ACC112 (cell line): ENCODE results near the gene ZNF410.
"Not testable (repeated sequence)": the region's sequence is repeated elsewhere in the genome, so short reads cannot be mapped to it uniquely, and the experiment has no call there.

Experiments
- H2AFZ ChIP-seq: fragments of 200-600 bp; sonication (generic); one replicate; pipeline ENCODE4 v1.6.0; 2017; ENCODE audit warnings: antibody characterized with exemption, low read length; ENCODE audit not compliant: unreplicated experiment
- H3K27ac ChIP-seq: fragments of 200-600 bp; sonication (generic); 2 replicates; pipeline ENCODE4 v1.5.1; 2014; ENCODE audit warnings: low read depth, mild to moderate bottlenecking, antibody characterized with exemption, low read length, moderate library complexity
- H3K27me3 ChIP-seq: fragments of 200-600 bp; sonication (generic); 2 replicates; pipeline ENCODE4 v1.6.1; 2014; ENCODE audit warnings: mild to moderate bottlenecking, antibody characterized with exemption, low read length, moderate library complexity, mixed read lengths; ENCODE audit not compliant: insufficient read depth
- H3K36me3 ChIP-seq: fragments of 200-600 bp; sonication (generic); 2 replicates; pipeline ENCODE4 v1.6.1; 2016; ENCODE audit warnings: mild to moderate bottlenecking, antibody characterized with exemption, low read length, moderate library complexity, mixed read lengths; ENCODE audit not compliant: insufficient read depth
- H3K4me1 ChIP-seq: fragments of 200-600 bp; sonication (generic); one replicate; pipeline ENCODE4 v1.6.1; 2016; ENCODE audit warnings: low read length, mixed read lengths; ENCODE audit not compliant: insufficient read depth, unreplicated experiment, control insufficient read depth
- H3K4me3 ChIP-seq: fragments of 200-600 bp; sonication (generic); 2 replicates; pipeline ENCODE4 v1.5.1; 2014; ENCODE audit warnings: mild to moderate bottlenecking, low read depth, low read length
- H3K79me2 ChIP-seq: fragments of 200-600 bp; sonication (generic); one replicate; pipeline ENCODE4 v1.6.0; 2016; ENCODE audit warnings: low read length; ENCODE audit not compliant: control insufficient read depth, unreplicated experiment, insufficient read depth

ZNF410 gene

DNA sequence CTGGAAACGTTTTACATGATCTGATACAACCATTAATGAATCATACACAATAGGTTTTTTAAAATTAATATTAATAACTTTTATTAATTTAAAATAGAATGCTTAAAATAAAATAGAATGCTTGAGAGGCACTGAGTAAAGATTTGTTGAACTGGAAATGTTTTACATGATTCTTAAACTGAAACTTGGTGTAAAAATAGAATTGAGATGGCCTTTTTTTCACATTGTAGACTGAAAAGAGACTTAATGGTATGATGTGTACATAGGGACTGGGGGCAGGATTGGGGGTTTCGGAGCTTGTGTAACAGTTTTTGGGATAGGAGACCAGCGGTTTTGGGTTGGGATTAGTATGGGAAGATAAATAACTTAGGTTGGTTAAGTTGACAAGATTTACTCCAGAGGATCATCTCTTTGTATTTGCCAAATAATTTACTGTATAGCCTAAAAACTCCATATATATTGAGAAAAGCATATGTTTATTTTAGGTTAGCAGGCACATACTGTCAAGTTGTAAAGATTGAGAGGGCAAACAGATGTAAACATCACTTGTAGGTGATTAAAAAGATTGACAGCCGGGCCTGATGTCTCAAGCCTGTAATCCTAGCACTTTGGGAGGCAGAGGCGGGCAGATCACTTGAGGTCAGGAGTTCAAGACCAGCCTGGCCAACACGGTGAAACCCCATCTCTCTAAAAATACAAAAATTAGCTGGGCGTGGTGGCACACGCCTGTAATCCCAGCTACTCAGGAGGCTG, 2.0 kb upstream of the ZNF410 start:
- Histone ChIP-seq H3K4me1 (peaks cover 21% of the 10 kb centered on the region), H3K36me3 (no peaks in the 10 kb centered on the region; the same call in 1 of the 2 replicates), H3K79me2 (peaks cover 48% of the 10 kb centered on the region), H2AFZ (peak overlapping the region; percentile 43), H3K4me3 (peak overlapping the region; percentile 91), H3K27me3 (no peaks in the 10 kb centered on the region), H3K27ac (no peak overlapping the region)

DNA sequence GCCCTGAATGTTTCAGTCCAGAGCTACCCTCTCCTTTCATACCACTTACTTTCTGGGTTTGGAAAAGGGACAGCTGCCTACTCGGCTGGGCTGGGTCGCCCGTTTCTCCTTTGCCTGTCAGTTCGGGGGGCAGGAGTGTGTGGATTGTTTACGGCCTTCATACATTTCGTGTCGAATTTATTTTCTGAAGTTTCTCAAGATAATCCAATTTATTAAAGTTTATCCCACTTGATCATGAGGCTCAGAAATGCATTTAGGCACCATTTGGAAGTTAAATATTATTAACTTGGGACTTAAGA, 608 bp downstream of the ZNF410 start:
- H3K36me3 ChIP-seq: no peaks in the 10 kb centered on the region
- H2AFZ ChIP-seq: peak overlapping the region; percentile 51
- peaks cover 73% of the 10 kb centered on the region for H3K79me2 ChIP-seq
- peak overlapping the region; percentile 94 for H3K27ac ChIP-seq
- peak overlapping the region; percentile 91 for H3K4me3 ChIP-seq
- no peaks in the 10 kb centered on the region for H3K27me3 ChIP-seq
- H3K4me1 ChIP-seq: peaks cover 21% of the 10 kb centered on the region

DNA sequence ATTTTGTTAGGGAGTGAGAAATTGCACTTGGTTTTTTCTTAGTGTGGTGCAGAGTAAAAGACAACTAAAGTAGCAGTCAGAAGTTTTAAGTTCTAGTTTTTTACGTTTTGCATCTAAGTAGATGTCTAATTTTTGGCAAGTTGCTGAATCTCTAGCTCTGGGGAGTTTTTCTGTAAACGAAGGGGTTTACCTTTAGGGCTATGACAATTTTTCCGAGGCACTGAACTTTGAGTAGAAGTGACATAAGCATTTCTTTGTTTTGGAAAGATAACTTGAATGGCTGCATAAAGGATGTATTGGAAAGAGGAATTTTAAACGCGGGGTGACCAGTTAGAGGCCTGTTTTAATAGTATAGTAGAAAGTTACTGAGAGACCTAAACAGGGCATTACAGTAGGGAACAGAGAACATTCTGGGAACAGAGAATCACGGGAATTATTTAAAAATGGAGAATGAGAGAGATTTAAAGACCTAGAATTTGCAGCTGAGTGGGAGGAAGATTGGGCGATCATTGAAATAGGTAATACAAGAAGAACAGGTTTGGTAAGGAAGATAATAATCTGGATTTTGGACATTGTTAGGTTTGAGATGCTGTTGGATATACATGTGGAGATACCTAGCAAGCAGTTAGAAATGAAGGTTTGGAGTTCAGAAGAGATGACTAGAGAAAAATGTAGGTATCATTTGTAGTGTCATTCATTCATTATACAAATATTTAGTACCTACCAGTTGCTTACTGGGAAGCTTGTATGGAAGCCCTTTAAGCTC, 1.2 kb downstream of the ZNF410 start:
- Histone ChIP-seq H3K79me2 (peaks cover 76% of the 10 kb centered on the region), H3K4me1 (peaks cover 21% of the 10 kb centered on the region), H3K27ac (peak overlapping the region; percentile 94), H3K4me3 (peak overlapping the region; percentile 91), H3K27me3 (no peaks in the 10 kb centered on the region), H2AFZ (no peak overlapping the region), H3K36me3 (peaks cover under 1% of the 10 kb centered on the region; the same call in 1 of the 2 replicates)

DNA sequence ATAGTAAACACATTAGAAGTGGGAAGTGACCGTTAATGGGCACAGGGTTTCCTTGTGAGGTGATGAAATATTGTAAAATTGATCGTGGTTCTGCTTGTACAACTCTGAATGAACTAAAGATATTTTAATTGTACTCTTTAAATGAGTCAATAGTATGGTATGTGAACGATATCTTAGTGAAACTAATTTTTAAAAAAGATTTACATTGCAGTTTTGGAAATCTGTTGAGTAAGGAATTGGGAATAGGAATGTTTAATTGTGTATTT, 1.7 kb downstream of the ZNF410 start:
- peaks cover 6% of the 10 kb centered on the region for H3K36me3 ChIP-seq
- peak overlapping the region; percentile 91 for H3K4me3 ChIP-seq
- no peaks in the 10 kb centered on the region for H3K27me3 ChIP-seq
- H2AFZ ChIP-seq: no peak overlapping the region
- H3K79me2 ChIP-seq: peaks cover 81% of the 10 kb centered on the region
- H3K4me1 ChIP-seq: peaks cover 21% of the 10 kb centered on the region
- peak overlapping the region; percentile 94 for H3K27ac ChIP-seq

DNA sequence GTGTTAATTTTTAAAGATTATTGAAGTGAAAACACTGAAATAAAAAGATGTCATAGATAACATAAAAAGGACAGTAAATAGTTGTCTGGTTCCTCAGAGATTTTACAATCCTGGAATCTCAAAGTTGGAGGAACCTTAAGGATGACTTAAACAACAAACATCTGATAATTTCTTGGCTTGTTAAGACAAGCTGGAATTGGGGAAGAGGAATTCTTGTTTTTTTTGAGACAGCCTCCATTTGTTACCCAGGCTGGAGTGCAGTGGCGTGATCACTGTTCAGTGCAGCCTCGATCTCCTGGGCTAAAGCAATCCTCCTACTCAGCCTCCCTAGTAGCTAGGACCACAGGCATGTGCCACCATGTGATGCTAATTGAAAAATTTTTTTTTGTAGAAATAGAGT, 2.3 kb downstream of the ZNF410 start:
- H3K27ac ChIP-seq: peak overlapping the region; percentile 94
- peak overlapping the region; percentile 91 for H3K4me3 ChIP-seq
- H3K27me3 ChIP-seq: no peaks in the 10 kb centered on the region
- no peak overlapping the region for H2AFZ ChIP-seq
- peaks cover 21% of the 10 kb centered on the region for H3K4me1 ChIP-seq
- H3K79me2 ChIP-seq: peaks cover 85% of the 10 kb centered on the region
- H3K36me3 ChIP-seq: peaks cover 12% of the 10 kb centered on the region

DNA sequence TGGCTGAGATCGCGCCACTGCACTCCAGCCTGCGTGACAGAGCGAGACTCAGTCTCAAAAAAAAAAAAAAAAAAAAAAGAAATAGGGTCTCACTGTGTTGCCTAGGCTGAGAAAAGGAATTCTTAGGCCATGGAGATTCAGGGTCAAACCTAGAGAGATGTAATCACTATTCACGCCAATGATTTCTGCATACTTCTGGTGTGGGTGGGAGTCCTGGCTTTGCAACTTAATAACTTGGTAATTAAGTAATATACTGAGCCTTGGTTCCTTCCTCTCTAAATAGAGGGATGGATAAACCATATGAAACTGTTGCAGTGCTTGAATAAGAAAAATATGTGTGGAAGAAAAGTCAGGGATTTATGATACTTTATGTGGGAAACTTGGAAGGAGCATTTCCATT, 2.7 kb downstream of the ZNF410 start:
- H3K79me2 ChIP-seq: peaks cover 85% of the 10 kb centered on the region
- peak overlapping the region; percentile 91; the same call in 1 of the 2 replicates for H3K4me3 ChIP-seq
- no peak overlapping the region for H3K27ac ChIP-seq

DNA sequence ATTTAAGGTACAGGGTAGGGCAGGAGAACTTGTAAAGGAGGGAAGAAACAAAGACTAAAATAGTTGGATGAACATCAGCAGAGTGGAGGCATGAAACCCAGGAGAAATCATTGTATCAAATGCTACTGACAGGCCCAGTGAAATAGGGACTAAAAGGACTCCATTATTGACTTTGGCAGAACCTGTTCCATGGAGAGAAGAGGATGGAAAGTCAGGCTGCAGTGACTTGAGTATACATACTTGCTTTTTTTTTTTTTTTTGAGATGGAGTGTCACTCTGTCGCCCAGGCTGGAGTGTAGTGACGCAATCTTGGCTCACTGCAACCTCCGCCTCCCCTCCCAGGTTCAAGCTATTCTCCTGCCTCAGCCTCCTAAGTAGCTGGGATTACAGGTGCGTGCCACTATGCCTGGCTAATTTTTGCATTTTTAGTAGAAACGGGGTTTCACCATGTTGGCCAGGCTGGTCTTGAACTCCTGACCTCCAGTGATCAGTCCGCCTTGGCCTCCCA, 7.6 kb downstream of the ZNF410 start:
- H2AFZ ChIP-seq, H3K4me3 ChIP-seq, H3K27me3 ChIP-seq, H3K27ac ChIP-seq: not testable (repeated sequence)
- peaks cover 10% of the 10 kb centered on the region for H3K4me1 ChIP-seq
- H3K79me2 ChIP-seq: peaks cover 54% of the 10 kb centered on the region
- peaks cover 36% of the 10 kb centered on the region for H3K36me3 ChIP-seq

More for the DNA sequence above, 2.7 kb downstream of the ZNF410 start:
- Histone ChIP-seq H3K36me3 (peaks cover 14% of the 10 kb centered on the region), H3K4me1 (peaks cover 21% of the 10 kb centered on the region), H2AFZ (no peak overlapping the region), H3K27me3 (no peaks in the 10 kb centered on the region)

DNA sequence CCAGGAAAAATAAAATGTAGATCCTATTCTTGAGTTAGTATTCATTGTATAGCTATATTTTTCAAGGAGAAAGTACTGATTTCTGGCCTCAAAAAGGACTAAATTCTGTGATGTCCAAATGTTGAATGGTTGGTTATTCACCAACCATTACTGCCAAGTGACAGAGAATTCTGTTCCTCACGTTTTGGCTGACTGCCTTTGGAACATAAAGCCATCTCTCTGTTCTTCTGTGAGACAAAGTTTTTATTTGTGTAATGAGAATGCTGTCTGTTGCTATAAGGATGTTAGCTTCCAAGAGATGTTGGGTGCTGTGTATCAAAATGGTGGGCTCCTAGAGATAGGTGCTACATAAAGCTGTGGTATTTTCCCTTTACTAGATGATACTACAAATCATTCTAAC, 9.3 kb downstream of the ZNF410 start:
- H3K27ac ChIP-seq: peak overlapping the region; percentile 21; the same call in 1 of the 2 replicates
- peaks cover 10% of the 10 kb centered on the region for H3K4me1 ChIP-seq
- peaks cover 39% of the 10 kb centered on the region for H3K36me3 ChIP-seq
- no peak overlapping the region for H3K4me3 ChIP-seq
- peaks cover 37% of the 10 kb centered on the region for H3K79me2 ChIP-seq
- H3K27me3 ChIP-seq: no peaks in the 10 kb centered on the region
- H2AFZ ChIP-seq: no peak overlapping the region

DNA sequence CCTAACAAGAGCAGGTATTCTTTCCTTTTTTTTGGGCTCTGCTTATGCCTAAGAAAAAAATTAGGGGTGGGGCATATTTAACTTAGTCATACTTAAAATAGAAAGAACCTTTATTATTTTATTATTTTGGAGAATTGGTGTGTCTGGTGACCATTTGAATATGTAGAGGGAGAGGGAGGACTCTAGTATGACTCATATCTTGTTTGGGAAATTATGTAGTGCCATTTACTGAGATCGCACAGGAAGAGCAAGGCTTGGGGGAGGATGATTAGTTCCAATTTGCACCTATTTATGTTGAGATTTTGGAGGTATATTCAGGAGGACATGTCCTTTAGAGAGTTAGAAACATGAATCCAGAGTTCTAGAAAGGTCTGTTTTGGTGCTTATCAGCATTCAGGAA, 9.9 kb downstream of the ZNF410 start:
- Histone ChIP-seq H3K27ac (peak overlapping the region; percentile 60), H2AFZ (no peak overlapping the region), H3K79me2 (peaks cover 31% of the 10 kb centered on the region), H3K4me3 (no peak overlapping the region), H3K4me1 (peaks cover 10% of the 10 kb centered on the region), H3K27me3 (no peaks in the 10 kb centered on the region), H3K36me3 (peaks cover 39% of the 10 kb centered on the region)

DNA sequence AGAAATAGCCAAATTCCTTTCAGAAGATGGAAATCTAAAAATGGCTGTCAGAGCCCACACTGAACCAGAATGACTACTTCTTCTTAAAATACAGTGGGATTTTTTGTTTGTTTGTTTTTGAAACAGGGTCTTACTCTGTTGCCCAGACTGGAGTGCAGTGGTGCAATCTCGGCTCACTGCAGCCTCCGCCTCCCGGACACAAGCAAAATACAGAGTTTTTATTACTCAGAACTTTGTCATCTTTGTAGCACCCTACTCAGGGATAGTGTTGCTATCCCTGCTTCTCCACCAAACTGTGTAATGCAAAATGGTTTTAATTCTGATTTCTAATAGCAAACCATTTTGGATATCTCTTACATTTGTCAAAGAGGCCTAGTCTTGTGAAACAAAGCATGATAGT, 16.4 kb downstream of the ZNF410 start:
- Histone ChIP-seq H3K27ac (peak overlapping the region; percentile 35), H3K27me3 (no peaks in the 10 kb centered on the region), H3K4me1 (peaks cover 3% of the 10 kb centered on the region), H3K79me2 (peaks cover 9% of the 10 kb centered on the region), H3K36me3 (peaks cover 38% of the 10 kb centered on the region), H2AFZ (no peak overlapping the region), H3K4me3 (no peak overlapping the region)

DNA sequence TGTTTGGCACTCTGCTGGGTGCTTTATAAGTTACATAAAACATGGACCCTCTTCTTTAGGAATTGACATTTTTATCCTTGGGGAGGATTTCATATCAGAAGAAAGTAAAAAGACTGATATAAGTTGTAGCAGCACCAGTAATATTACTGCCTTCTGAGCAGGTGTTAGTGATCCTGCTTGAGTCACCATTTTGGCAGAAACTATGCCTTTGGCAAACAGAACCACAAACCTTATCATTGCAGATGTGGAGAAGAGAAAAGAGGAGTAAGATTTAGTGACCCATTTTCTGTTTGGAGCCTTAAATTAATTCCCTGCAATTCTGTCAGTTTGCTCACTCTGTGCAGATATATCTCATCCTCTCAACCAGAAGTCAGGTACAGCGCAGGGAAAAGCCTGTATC, 23.0 kb downstream of the ZNF410 start:
- Histone ChIP-seq H3K27me3 (no peaks in the 10 kb centered on the region), H3K4me1 (no peaks in the 10 kb centered on the region), H3K79me2 (peaks cover 13% of the 10 kb centered on the region), H3K27ac (no peak overlapping the region), H3K36me3 (peaks cover 44% of the 10 kb centered on the region), H2AFZ (no peak overlapping the region), H3K4me3 (no peak overlapping the region)
